H1 (cell line): ENCODE data around the gene USP30. TPM values are rescaled to one million over a fixed set of nuclear protein-coding genes. Genes with fewer than 3 reads are reported as not detected.

ENCODE experiments used
- CTCF ChIA-PET: fragments of 300-600 bp; sonication (Branson Sonifier 250); formaldehyde crosslinking; loops from one replicate; lab custom pipeline; 2021; ENCODE audit not compliant: partially characterized antibody; lab: Charles Lee
- POLR2A ChIA-PET: fragments of 300-600 bp; sonication (Branson Sonifier 250); formaldehyde crosslinking; loops from one replicate; lab custom pipeline; 2021; ENCODE audit warnings: inconsistent platforms; ENCODE audit not compliant: partially characterized antibody; lab: Charles Lee
- DNase-seq, 2 experiments: peaks; one replicate each; pipeline versions ENCODE4 v3.0.0 to v3.0.0-alpha.2; 2010 to 2022; ENCODE audit warnings: low spot score in 2 of 2, low read depth in 1 of 2, mixed read lengths in 1 of 2
- FAIRE-seq: peaks from 2 replicates; lab custom pipeline; 2011; peaks lifted over from hg19 to GRCh38; lab: Jason Lieb, UNC
- H2AFZ ChIP-seq: 2 replicates; pipeline ENCODE4 v1.8.1; 2012; ENCODE audit warnings: low read length, inconsistent platforms
- H2AK5ac ChIP-seq: 2 replicates; pipeline ENCODE4 v1.6.1; 2013; ENCODE audit warnings: low read depth, low read length
- H2BK120ac ChIP-seq: replicated peaks from 2 replicates; pipeline ENCODE3; 2013; ENCODE audit warnings: low read depth, low read length, inconsistent platforms
- H2BK12ac ChIP-seq: 2 replicates; pipeline ENCODE4 v1.6.1; 2013; ENCODE audit warnings: low read depth, low read length
- H2BK15ac ChIP-seq: 2 replicates; pipeline ENCODE4 v1.6.1; 2013; ENCODE audit warnings: low read length
- H2BK20ac ChIP-seq: 2 replicates; pipeline ENCODE4 v1.6.1; 2013; ENCODE audit warnings: low read length
- H2BK5ac ChIP-seq: 2 replicates; pipeline ENCODE4 v1.6.1; 2013; ENCODE audit warnings: low read depth, low read length
- H3K14ac ChIP-seq: 2 replicates; pipeline ENCODE4 v1.6.1; 2013; ENCODE audit warnings: inconsistent platforms; ENCODE audit not compliant: insufficient read length
- H3K18ac ChIP-seq: 2 replicates; pipeline ENCODE4 v1.6.1; 2013; ENCODE audit warnings: low read length; ENCODE audit errors: extremely low read depth
- H3K23ac ChIP-seq: 2 replicates; pipeline ENCODE4 v1.6.1; 2013; ENCODE audit warnings: inconsistent platforms; ENCODE audit not compliant: insufficient read length
- H3K23me2 ChIP-seq: 2 replicates; pipeline ENCODE4 v1.6.1; 2013; ENCODE audit warnings: low read depth, low read length
- H3K27ac ChIP-seq: 2 replicates; pipeline ENCODE4 v1.6.1; 2011; ENCODE audit warnings: low read depth, low read length, inconsistent platforms
- H3K27me3 ChIP-seq, 4 experiments: replicated peaks in 1 of 4; 1 replicate in 1 of 4; 2 replicates in 3 of 4; pipeline versions ENCODE4 v1.6.1 to v1.8.1; 2011 to 2013; ENCODE audit warnings: low read length in 3 of 4, mild to moderate bottlenecking in 3 of 4, inconsistent platforms in 2 of 4, mixed read lengths in 2 of 4, moderate library complexity in 1 of 4; ENCODE audit not compliant: control insufficient read depth in 3 of 4, insufficient read depth in 3 of 4; ENCODE audit errors: extremely low read depth in 1 of 4
- H3K36me3 ChIP-seq, 4 experiments: 2 replicates each; pipeline versions ENCODE4 v1.6.1 to v1.8.1; 2011 to 2013; ENCODE audit warnings: mild to moderate bottlenecking in 4 of 4, low read length in 3 of 4, moderate library complexity in 2 of 4, control low read depth in 1 of 4, inconsistent platforms in 1 of 4; ENCODE audit not compliant: insufficient read depth in 4 of 4, control insufficient read depth in 2 of 4
- H3K4ac ChIP-seq: replicated peaks from 2 replicates; pipeline ENCODE3; 2013; ENCODE audit warnings: low read length, low read depth, mixed read lengths, inconsistent platforms; ENCODE audit not compliant: insufficient read length
- H3K4me1 ChIP-seq, 4 experiments: replicated peaks in 1 of 4; 1 replicate in 1 of 4; 2 replicates in 3 of 4; pipeline versions ENCODE4 v1.6.1 to v1.8.1; 2011 to 2013; ENCODE audit warnings: low read length in 3 of 4, inconsistent platforms in 2 of 4, mixed read lengths in 1 of 4; ENCODE audit not compliant: insufficient read depth in 4 of 4, control insufficient read depth in 3 of 4
- H3K4me2 ChIP-seq, 2 experiments: 2 replicates each; pipeline versions ENCODE4 v1.6.1 to v1.8.1; 2011 to 2013; ENCODE audit warnings: low read depth in 2 of 2, low read length in 2 of 2, control low read depth in 1 of 2, inconsistent platforms in 1 of 2, mild to moderate bottlenecking in 1 of 2; ENCODE audit not compliant: insufficient read depth in 1 of 2
- H3K4me3 ChIP-seq, 4 experiments: fragments of 200-600, 300-600 bp in 1 of 4; sonication (generic), shearing (Covaris generic), sonication (Bioruptor Twin) in 1 of 4; 2 replicates each; pipeline versions ENCODE4 v1.5.1 to v1.8.1; 2011 to 2016; ENCODE audit warnings: low read length in 4 of 4, low read depth in 3 of 4, control low read depth in 2 of 4, inconsistent platforms in 2 of 4, mild to moderate bottlenecking in 2 of 4, mixed read lengths in 1 of 4, moderate library complexity in 1 of 4; ENCODE audit not compliant: insufficient read depth in 2 of 4; ENCODE audit errors: extremely low read depth in 1 of 4
- H3K56ac ChIP-seq: replicated peaks from 2 replicates; pipeline ENCODE3; 2013; ENCODE audit warnings: low read depth, mild to moderate bottlenecking, mixed read lengths, low read length, inconsistent platforms; ENCODE audit not compliant: insufficient read length
- H3K79me1 ChIP-seq: 2 replicates; pipeline ENCODE4 v1.6.1; 2013; ENCODE audit warnings: low read depth, low read length, control low read depth
- H3K79me2 ChIP-seq, 2 experiments: 2 replicates each; pipeline versions ENCODE4 v1.6.1 to v1.8.1; 2012 to 2013; ENCODE audit warnings: low read length in 2 of 2, mild to moderate bottlenecking in 2 of 2, inconsistent platforms in 1 of 2; ENCODE audit not compliant: insufficient read depth in 2 of 2, control insufficient read depth in 1 of 2
- H3K9ac ChIP-seq, 4 experiments: replicated peaks in 1 of 4; 1 replicate in 1 of 4; 2 replicates in 3 of 4; pipeline versions ENCODE4 v1.6.1 to v1.8.1; 2011 to 2013; ENCODE audit warnings: low read depth in 3 of 4, low read length in 3 of 4, control low read depth in 2 of 4, mild to moderate bottlenecking in 2 of 4, moderate library complexity in 2 of 4, inconsistent platforms in 1 of 4; ENCODE audit errors: extremely low read depth in 1 of 4
- H3K9me3 ChIP-seq, 2 experiments: 2 replicates each; pipeline versions ENCODE4 v1.6.1 to v1.8.1; 2012 to 2013; ENCODE audit warnings: mild to moderate bottlenecking in 2 of 2, moderate library complexity in 2 of 2, control low read depth in 1 of 2, inconsistent platforms in 1 of 2, low read depth in 1 of 2, low read length in 1 of 2, mixed read lengths in 1 of 2; ENCODE audit not compliant: insufficient read depth in 2 of 2
- H4K20me1 ChIP-seq, 2 experiments: replicated peaks in 1 of 2; 2 replicates each; pipeline versions ENCODE3 to v1.8.1; 2011 to 2013; ENCODE audit warnings: inconsistent platforms in 2 of 2, low read length in 2 of 2, mild to moderate bottlenecking in 1 of 2; ENCODE audit not compliant: insufficient read depth in 2 of 2, control insufficient read depth in 1 of 2
- H4K5ac ChIP-seq: 2 replicates; pipeline ENCODE4 v1.6.1; 2013; ENCODE audit warnings: low read length, low read depth, mixed read lengths, inconsistent platforms; ENCODE audit not compliant: insufficient read length
- H4K8ac ChIP-seq: 2 replicates; pipeline ENCODE4 v1.8.0; 2013; ENCODE audit warnings: mild to moderate bottlenecking, moderate library complexity, low read length, inconsistent platforms; ENCODE audit not compliant: insufficient read depth; ENCODE audit errors: extremely low read depth
- H4K91ac ChIP-seq: replicated peaks from 2 replicates; pipeline ENCODE3; 2013; ENCODE audit warnings: low read length, mixed read lengths, inconsistent platforms; ENCODE audit not compliant: insufficient read length
- BCL11A ChIP-seq, 2 experiments: IDR thresholded peaks; one replicate each; pipeline ENCODE4 v1.6.1; 2011; ENCODE audit warnings: low read depth in 2 of 2, low read length in 2 of 2, mild to moderate bottlenecking in 2 of 2
- KDM1A ChIP-seq: fragments of 200-600, 300-600 bp; sonication (generic); IDR thresholded peaks from 2 replicates; pipeline ENCODE4 v1.7.1; 2016; ENCODE audit warnings: mild to moderate bottlenecking, low read length, borderline replicate concordance
- NANOG ChIP-seq: IDR thresholded peaks from 2 replicates; pipeline ENCODE4 v1.6.1; 2011; ENCODE audit warnings: low read length, low read depth, mild to moderate bottlenecking, inconsistent platforms; ENCODE audit not compliant: insufficient read depth, poor library complexity, severe bottlenecking
- RFX5 ChIP-seq: IDR thresholded peaks from 2 replicates; pipeline ENCODE4 v1.6.1; 2011; ENCODE audit warnings: low read depth, low read length, improper control_type of control experiment, borderline replicate concordance
- SIX5 ChIP-seq: IDR thresholded peaks from 2 replicates; pipeline ENCODE4 v1.6.1; 2011; ENCODE audit warnings: mild to moderate bottlenecking, low read depth, low read length
- SRF ChIP-seq: IDR thresholded peaks from 2 replicates; pipeline ENCODE4 v1.6.1; 2011; ENCODE audit warnings: mild to moderate bottlenecking, low read depth, low read length, moderate library complexity
- SUZ12 ChIP-seq: fragments of 200-600 bp; sonication (generic); IDR thresholded peaks from 2 replicates; pipeline ENCODE4 v1.6.1; 2012; ENCODE audit warnings: mild to moderate bottlenecking, inconsistent platforms, low read length, moderate library complexity, mixed read lengths
- TAF1 ChIP-seq: IDR thresholded peaks from 2 replicates; pipeline ENCODE4 v1.6.1; 2011; ENCODE audit warnings: mild to moderate bottlenecking, low read depth, low read length
- WGBS, 2 experiments: shearing (Covaris generic) in 1 of 2; methylation state at CpG; one replicate each; pipeline versions ENCODE4 v1.1.6 to v1.1.7; 2013 to 2015; ENCODE audit warnings: low lambda C conversion rate in 2 of 2, mixed read lengths in 2 of 2, inconsistent platforms in 1 of 2, low coverage in 1 of 2, missing lambda C conversion rate in 1 of 2; ENCODE audit not compliant: insufficient replicate concordance in 2 of 2, insufficient coverage in 1 of 2, insufficient read length in 1 of 2; ENCODE audit errors: extremely low coverage in 1 of 2, missing lambda C conversion rate in 1 of 2; 5-methylcytosine and 5-hydroxymethylcytosine counted together
- polyA plus RNA-seq, 7 experiments: library from polyadenylated mRNA; depleted of rRNA in 3 of 7; stranded (reverse) in 5 of 7; unstranded in 2 of 7; fragments of >200 nt in 5 of 7; fragments of 200-250 nt in 2 of 7; gene quantifications; 1 replicate in 5 of 7; 2 replicates in 1 of 7; 4 replicates in 1 of 7; pipeline versions ENCODE4 v1.2.1 to v1.2.3, GENCODE V29; 2011 to 2013; ENCODE audit warnings: missing spikeins in 2 of 7, mixed read lengths in 2 of 7
- total RNA-seq: library from RNA; stranded (reverse); fragmentation: NEBNext Ultra II Directional; extraction: Animal tissue kit (Norgen Biotek cat#: 25700); gene quantifications from 2 replicates; pipeline ENCODE4 v1.2.1, GENCODE V29; 2021
- TF ChIP-seq, protein P1 (sequence below), 3 experiments: IDR thresholded peaks; 1 replicate in 2 of 3; 2 replicates in 1 of 3; pipeline versions ENCODE4 v1.5.1 to v1.6.1; 2011; ENCODE audit warnings: low read length in 3 of 3, mild to moderate bottlenecking in 3 of 3, inconsistent platforms in 2 of 3, low read depth in 1 of 3, moderate library complexity in 1 of 3; ENCODE audit not compliant: insufficient read depth in 1 of 3; ENCODE audit errors: control extremely low read depth in 1 of 3

Gene USP30
- total and polyA plus RNA-seq, 2 of the 8 experiments (the other 6 are each of a cell fraction or from before 2014, with no cell fraction given) = 7.0 to 12.2 TPM

- H3K56ac ChIP-seq = no peak overlapping the region
- 96% methylated on average over 3 of the region's 3 CpGs; no CpG with 5 or more reads in 1 of the 2 experiments for WGBS, 2 experiments
Observed at GRCh38 chr12:109064143-109064542, 11.8 kb downstream of the USP30 start.

More at GRCh38 chr12:109064143-109064542, 11.8 kb downstream of the USP30 start:
- Histone ChIP-seq H2AK5ac (no peak overlapping the region), H3K79me2 (no peaks in the 10 kb centered on the region), H4K5ac (no peak overlapping the region), H4K91ac (no peak overlapping the region), H2AFZ (no peak overlapping the region), H3K4ac (no peak overlapping the region), H3K9ac (no peak overlapping the region), H4K8ac (no peak overlapping the region), H3K27me3 (no peaks in the 10 kb centered on the region), H2BK15ac (no peak overlapping the region), H3K36me3 (no peaks in the 10 kb centered on the region), H4K20me1 (no peaks in the 10 kb centered on the region), H2BK5ac (no peak overlapping the region), H3K14ac (no peak overlapping the region), H3K18ac (no peak overlapping the region), H3K27ac (no peak overlapping the region), H2BK12ac (no peak overlapping the region), H3K23me2 (no peaks in the 10 kb centered on the region), H3K23ac (no peak overlapping the region), H3K4me3 (no peak overlapping the region), H3K79me1 (no peaks in the 10 kb centered on the region), H2BK20ac (no peak overlapping the region), H3K9me3 (no peaks in the 10 kb centered on the region), H3K4me1 (peaks cover 0 to 2% (median under 1%) of the 10 kb centered on the region in 4 experiments; a peak in 3 of 7 replicates), H3K4me2 (no peak overlapping the region), H2BK120ac (no peak overlapping the region)
- ChIA-PET POLR2A (no interaction called here), CTCF (interaction anchor here (1.5 kb wide), 1 partner anchor 29 kb away, joined by 3 read pairs; no protein-coding TSS in a partner anchor)
- DNase-seq (no peak), FAIRE-seq (no peak)
- no peak for TF ChIP-seq SIX5
- no peak for TF ChIP-seq NANOG
- no peak for TF ChIP-seq SRF
- no peak for TF ChIP-seq SUZ12
- TF ChIP-seq RFX5 = no peak
- TF ChIP-seq KDM1A = no peak
- TF ChIP-seq, protein P1, sequence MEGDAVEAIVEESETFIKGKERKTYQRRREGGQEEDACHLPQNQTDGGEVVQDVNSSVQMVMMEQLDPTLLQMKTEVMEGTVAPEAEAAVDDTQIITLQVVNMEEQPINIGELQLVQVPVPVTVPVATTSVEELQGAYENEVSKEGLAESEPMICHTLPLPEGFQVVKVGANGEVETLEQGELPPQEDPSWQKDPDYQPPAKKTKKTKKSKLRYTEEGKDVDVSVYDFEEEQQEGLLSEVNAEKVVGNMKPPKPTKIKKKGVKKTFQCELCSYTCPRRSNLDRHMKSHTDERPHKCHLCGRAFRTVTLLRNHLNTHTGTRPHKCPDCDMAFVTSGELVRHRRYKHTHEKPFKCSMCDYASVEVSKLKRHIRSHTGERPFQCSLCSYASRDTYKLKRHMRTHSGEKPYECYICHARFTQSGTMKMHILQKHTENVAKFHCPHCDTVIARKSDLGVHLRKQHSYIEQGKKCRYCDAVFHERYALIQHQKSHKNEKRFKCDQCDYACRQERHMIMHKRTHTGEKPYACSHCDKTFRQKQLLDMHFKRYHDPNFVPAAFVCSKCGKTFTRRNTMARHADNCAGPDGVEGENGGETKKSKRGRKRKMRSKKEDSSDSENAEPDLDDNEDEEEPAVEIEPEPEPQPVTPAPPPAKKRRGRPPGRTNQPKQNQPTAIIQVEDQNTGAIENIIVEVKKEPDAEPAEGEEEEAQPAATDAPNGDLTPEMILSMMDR (IDR thresholded peaks at IDR 0.05; ENCODE audit: control extremely low read depth in 1 of 3, insufficient read depth in 1 of 3, low read depth in 1 of 3, low read length in 3 of 3) = no peak
- no peak for TF ChIP-seq TAF1
- no peak for TF ChIP-seq BCL11A (IDR thresholded peaks at IDR 0.05; ENCODE audit: low read depth in 2 of 2, low read length in 2 of 2)
